LNCAP (cell line): Measurements from ENCODE around the gene PRDX3.

Experiments used
- TF ChIP-seq, protein P1 (sequence below): fragments of 450-650 bp; IDR thresholded peaks from 2 replicates; pipeline ENCODE4 v1.5.1; 2017; ENCODE audit warnings: mild to moderate bottlenecking

PRDX3 gene

DNA sequence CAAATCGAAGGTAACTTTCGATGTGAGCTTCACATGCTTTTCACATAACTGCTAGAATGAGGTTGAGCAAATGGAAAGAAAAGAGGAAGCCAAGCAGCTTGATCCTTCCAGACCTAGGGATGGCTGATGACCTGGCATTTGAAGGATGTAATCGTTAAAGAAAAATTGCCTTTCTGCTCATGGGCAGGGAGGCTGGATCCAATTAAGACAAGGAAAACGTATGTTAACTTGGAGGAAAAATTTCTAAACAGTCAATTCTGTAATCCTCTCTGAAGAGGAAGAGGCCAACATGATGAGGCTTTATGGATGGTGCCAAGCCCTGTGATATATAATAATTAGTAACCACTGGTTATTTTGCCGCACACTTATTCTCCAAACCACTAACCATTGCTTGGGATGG is 41.3 kb upstream of the PRDX3 start:
- TF ChIP-seq, protein P1, sequence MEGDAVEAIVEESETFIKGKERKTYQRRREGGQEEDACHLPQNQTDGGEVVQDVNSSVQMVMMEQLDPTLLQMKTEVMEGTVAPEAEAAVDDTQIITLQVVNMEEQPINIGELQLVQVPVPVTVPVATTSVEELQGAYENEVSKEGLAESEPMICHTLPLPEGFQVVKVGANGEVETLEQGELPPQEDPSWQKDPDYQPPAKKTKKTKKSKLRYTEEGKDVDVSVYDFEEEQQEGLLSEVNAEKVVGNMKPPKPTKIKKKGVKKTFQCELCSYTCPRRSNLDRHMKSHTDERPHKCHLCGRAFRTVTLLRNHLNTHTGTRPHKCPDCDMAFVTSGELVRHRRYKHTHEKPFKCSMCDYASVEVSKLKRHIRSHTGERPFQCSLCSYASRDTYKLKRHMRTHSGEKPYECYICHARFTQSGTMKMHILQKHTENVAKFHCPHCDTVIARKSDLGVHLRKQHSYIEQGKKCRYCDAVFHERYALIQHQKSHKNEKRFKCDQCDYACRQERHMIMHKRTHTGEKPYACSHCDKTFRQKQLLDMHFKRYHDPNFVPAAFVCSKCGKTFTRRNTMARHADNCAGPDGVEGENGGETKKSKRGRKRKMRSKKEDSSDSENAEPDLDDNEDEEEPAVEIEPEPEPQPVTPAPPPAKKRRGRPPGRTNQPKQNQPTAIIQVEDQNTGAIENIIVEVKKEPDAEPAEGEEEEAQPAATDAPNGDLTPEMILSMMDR, result no peak

DNA sequence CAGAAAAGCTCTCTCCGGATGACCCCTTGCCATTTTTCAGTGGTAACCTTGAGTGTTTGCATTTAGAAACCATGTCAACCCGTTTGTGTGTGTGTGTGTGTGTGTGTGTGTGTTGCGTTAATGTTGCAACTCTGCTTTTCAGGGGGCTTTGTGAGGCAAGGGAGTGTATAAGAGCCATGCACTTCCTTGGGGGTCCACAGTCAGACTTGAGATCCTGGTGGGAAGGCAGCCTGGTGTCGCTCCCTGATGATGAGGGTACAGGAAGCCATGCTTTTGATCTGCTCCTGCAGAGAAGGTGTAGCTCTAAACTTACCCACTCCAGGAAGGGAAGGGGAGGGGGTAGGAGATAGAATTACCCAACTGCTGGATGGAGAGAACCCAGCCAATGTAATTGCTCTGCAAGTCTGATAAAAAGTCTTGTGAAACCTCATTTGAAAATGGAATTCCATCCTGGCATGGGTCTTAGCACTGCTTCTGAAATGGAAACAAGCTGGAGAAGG is 39.4 kb upstream of the PRDX3 start:
- TF ChIP-seq, protein P1, result no peak

DNA sequence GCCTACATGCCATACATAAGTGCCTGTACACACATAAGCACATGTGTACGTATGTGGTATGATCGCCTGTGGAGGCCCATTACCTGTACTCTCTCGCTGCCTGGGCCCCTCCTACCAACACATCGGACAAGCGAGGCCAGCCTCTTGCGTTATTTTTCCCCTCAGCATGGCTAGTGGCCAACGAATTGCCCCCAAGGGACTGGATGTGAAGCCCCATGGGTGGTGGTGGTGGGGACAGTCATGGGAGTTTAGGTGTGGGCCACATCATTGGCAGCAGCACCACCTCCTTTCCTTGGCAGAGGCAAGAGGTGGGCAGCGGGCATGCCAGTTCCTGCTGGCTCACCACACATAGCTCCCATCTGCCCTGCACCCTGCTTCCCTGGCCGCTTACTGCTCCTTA is 38.8 kb upstream of the PRDX3 start:
- TF ChIP-seq, protein P1, result no peak

DNA sequence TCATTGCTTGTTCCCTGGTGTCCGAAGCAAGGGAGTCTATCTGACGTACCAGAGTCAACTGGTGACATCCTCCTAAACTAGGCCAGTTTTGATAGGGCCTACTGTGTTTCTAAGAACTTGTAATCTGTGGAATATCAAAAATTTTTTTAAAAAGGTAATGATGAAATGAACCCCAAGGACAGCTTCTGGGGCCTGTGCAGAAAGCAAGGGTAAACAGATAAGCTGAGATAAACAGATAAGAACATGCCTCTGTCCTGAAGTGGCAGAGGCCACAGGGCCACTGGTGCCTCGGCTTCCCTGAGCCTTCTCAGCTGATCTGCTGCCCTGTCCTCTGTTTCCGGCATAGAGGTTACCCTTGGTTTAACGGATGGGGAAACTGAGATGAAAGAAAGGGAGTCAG is 37.5 kb upstream of the PRDX3 start:
- TF ChIP-seq, protein P1, result no peak

DNA sequence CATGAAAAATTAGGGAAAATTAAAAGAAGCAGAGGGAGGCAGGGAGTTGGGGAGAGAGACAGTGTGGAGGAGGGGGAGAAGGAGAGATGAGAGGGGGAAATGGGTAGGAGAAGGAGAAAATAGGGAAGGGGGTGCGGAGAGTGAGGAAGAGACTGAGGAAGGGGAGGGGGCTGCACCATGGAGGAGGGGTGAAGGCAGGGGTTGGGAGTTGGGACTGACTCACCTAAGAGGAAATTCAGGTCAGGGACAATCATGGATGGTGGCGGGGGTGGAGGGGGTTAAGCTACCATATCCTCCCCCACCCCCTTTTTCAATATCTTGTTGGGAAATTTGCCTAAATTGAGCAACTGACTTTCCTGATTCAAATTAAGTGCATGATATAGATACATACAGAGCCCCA is 36.8 kb upstream of the PRDX3 start:
- TF ChIP-seq, protein P1, result no peak

DNA sequence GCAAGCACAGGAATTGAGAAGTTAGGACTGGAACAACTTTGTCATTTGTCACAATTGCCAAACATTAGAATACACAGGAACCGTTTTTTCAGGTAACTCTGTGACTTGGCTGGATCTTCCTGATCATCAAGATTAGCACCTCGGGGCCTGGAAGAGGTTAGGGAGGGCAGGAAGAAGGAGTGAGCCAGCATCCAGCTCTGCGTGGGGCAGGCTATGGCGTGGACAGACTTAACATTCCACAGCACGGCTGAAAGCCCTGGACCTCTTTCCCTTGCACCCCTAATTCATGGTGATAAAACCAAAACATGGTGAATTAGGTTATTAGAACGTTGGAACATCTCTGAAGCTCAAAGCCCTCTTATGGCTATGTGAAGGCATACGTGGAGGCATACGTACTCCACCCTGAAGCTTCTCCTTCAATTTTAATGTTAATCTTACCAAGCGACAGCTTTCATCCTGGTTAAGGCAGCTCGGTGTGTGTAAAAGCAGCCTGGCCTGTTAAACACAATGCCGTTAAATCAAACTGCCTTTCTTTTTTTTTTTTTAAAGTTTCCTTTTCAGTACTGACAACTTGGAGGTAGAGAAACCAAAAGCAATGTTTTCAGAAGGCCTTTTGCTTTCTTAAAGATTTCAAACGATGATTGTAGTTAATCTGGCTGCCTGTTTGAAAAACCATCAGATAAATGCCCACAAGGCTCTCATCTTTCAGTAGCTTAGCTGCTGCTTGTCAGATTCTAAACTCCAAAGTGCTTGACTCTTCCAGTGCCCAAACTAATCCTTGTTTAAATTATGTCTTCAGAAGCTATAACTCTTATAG is 33.2 kb upstream of the PRDX3 start:
- TF ChIP-seq, protein P1, result no peak

DNA sequence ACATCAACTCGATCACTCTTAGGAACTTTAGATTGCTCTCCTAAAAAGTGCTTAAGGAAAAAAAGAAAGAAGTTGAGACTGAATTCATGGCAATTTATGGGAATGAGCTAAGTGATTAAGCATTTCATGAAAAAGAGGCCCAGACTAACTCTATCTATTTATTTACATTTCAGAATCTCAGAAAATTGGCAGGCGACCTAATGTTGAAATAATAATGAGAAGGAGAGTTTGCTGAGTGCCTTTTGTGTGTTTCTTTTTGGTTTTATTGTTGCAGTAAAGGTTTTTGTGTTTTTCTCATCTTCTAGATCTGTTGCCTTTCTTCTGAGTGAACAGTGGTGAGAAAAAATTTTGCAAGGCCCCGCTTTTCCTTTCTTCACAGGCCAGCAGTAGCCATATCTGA is 32.6 kb upstream of the PRDX3 start:
- TF ChIP-seq, protein P1, result no peak
